ENCODE data around the gene KLRC3.
"Not testable (repeated sequence)": the region's sequence is repeated elsewhere in the genome, so short reads cannot be mapped to it uniquely, and the experiment has no call there.

The KLRC3 gene

DNA sequence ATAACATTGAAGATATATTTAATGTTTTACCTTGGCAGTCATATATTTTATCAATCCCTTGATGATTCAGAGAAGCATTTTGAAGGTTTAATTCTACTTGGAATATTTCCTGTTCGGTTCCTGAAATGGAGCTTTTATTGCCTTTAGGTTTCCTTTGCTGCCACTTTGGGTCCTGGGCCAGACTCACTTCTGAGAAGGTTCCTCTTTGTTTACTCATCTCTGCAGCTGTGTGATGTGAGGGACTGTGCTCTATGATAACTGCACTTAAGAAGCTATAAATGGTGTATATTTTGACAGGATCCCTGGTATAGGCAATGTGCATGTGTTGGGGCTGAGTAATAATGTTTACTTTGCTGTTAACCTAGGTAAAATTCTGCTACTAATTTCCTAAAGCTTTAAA lies at the start of gene KLRC3:
KLRC3 (minus strand) TSS at position 262 of the 400 bp plus-strand sequence; CDS start at position 217, 45 bp downstream.
- DNase-seq = not testable (repeated sequence)

DNA sequence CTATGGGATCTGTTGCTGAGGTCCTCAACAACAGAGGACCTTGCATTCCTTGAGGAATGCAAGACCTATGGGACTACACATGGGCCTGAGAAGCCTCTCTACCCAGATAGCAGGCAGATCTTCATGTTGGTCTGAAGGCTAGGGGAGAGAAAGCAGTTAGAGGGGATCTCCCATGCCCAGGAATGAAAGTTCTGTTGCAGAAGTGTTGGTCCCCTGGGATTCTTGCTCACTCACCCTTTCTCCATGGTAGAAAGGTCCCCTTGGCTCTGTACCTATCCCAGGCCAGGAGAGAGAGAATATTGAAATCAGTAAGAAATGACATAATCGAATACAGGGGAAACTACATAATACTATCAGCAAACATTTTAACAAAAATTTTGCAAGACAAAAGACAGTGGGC lies 49.3 kb upstream of the KLRC3 start:
- no peak for DNase-seq

DNA sequence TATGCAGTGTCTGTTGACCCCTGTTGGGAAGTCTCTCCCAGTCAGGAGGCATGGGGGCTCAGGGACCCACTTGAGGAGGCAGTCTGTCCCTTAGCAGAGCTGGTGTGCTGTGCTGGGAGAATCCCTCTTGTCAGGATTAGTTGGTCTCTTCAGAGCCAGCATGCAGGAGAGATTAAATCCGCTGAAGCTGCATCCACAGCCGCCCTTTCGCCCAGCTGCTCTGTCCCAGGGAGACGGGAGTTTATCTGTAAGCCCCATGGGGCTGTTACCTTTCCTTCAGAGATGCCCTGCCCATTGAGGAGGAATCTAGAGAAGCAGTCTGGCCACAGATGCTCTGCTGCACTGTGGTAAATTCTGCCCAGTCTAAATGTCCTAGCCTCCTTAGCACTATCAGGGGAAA lies 45.9 kb upstream of the KLRC3 start:
- DNase-seq = no peak

DNA sequence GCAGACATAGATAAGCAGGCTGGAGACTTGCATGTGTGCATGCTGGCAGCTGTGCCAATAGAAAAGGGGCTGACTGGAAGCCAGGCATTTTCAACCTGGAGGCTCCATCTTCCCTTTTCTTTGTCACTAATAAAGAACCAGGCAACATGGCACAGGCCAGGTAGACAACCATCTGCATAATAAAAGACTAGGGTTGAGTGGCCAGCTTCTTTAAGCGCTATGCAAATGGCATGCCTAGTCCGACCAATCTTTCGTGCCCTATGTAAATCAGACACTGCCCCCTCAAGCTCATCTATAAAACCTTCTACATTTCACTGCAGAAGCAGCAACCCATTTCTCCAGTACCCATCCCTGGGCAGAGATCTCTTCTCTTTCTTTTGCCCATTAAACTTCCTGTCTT lies 37.4 kb upstream of the KLRC3 start:
- no peak for DNase-seq

DNA sequence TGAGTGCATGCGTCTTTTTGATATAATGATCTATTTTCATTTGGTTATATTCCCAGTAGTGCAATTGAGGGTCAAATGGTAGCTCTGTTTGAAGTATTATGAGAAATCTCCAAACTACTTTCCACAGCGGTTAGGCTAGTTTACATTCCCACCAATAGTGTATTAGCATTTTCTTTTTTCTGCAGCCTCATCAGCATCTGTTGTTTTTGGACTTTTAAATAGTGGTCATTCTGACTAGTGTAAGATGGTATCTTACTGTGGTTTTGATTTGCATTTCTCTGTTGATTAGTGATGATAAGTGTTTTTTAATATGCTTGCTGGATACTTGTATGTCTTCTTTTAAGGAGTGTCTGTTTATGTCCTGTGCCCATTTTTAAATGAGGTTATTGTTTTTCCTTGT lies 36.5 kb upstream of the KLRC3 start:
- no peak for DNase-seq

DNA sequence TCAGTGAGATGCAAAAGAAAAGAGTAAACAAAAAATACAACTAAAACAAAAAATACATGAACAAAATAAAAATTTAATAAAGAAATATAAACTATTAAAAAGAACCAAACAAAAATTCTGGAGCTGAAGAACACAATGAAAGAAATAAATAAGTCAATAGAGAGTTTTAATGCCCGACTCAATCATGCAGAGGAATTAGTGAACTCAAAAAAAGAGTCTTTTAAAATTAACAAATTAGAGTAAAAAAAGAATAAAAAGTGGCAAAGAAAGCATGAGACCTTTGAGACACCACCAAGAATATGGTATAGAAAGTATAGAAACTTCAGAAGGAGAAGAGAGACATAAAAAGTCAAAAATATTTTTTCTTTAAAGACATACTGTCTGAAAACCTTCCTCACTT lies 35.4 kb upstream of the KLRC3 start:
- DNase-seq = no peak

DNA sequence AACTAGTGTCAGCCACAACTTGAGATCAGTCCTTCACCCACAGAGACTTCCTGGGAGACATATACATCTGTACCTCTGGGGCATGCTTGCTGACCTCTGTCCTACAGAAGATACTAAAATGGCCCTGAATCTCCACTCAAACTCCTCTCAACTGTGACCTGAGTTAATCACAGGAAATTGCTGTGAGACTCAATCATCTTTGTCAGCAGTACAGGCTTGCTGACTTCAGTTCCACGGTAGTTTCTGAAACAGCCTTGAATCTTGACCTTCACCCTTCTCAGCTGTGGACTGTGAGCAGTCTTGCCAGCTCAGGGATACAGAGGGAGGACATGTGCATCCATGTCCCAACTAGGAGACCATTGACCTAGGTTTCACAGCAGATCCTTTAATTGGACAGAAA lies 34.1 kb upstream of the KLRC3 start:
- no peak for DNase-seq

DNA sequence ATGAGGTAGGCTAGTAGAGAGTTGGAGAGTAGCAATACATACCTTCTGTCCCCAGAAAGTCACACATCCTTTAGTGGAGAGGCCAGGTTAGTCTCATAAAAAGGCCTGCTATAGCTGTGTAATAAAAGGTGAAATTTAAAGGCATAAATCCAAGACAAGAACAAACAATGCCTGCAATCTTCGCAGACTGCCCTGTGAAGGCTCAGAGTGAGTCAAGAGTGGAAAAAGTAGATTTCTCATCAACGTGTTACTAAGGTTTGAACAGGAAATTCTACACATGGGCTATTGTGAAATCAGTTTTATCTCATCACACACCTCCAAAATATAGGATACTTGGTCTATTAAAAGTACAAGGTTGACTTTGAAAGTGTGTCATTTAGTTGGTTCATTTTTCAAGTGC lies 32.8 kb upstream of the KLRC3 start, which contains the start of gene KLRC1:
KLRC1 (minus strand) TSS at position 222 of the 400 bp plus-strand sequence. CDS start 2,221 bp downstream, outside the sequence.
- no peak for DNase-seq

DNA sequence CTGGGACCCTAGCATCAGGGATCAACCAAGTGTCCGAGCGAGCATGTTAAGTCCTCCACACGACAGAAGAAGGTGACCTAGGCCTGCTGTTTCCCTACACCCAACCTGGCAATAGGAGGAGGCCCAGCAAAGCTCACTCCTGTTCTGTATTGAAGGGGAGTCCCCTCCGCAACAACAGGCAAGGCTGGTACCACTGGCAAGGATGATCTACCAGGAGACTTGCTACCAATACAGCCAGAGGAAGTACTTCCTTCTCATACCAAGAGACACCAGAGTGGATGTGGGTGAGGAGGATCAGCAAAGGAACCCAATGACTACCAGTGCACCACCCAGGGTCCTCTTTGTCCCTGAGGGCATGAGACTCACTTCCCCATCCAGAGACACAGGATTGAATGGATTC lies 27.8 kb upstream of the KLRC3 start:
- no peak for DNase-seq

DNA sequence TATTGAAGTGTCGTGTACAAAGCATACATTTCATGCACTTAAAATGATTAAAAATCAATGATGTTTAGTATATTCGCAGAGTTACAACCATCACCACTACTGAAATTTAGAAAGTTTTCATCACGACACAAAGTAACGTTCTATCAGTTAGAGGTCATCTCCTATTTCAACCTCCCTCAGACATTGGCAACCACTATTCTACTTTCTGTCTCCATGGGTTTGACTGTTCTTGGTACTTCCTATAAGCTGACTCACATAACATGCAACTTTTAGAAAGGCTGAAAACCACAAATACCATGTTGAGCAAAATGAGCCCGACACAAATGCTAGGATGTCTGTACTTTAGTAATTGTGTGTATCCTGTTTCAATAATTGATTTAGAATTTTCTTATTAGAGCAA lies 25.7 kb upstream of the KLRC3 start:
- not testable (repeated sequence) for DNase-seq

DNA sequence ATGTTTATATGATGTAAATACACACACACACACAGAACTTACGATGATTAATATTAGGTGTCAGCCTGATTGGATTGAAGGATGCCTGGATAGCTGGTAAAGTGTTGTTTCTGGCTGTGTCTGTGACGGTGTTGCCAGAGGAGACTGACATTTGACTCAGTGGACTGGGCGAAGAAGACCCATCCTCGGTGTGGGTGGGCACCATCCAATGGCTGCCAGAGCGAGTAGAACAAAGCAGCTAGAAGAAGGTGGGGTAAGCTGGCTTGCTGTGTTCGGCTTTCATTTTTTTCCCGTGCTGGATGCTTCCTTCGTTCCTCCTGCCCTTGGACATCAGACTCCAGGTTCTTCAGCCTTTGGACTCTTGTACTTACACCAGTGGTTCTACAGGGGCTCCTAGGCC lies 20.7 kb upstream of the KLRC3 start:
- DNase-seq = not testable (repeated sequence)

DNA sequence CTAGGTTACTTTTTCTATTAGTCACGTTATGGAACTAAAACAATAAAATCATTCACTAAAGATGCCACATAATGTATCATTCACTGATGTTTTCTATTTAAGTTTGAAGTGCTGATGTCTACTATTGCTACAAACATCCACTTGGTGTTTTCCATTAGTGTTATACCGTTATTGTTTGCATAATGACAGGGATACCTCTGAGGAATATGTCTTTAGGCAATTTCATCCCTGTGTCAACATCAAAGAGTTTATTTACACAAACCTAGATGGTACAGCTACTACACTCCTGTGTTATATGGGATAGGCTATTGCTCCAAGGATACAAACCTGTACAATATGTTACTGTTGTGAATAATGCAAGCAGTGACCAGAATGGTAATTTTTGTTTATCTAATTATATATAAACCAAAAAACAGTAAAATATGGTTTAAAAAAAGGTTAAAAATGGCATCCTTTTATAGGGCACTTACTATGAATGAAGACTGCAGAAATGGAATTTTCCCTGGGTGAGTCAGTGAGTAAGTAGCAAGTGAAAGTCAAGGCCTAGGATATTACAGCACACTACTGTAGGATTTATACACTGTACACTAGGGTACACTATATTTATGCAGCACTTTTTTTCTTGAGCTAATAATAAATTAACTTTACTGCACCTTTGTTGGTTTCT lies 19.3 kb upstream of the KLRC3 start:
- not testable (repeated sequence) for DNase-seq

DNA sequence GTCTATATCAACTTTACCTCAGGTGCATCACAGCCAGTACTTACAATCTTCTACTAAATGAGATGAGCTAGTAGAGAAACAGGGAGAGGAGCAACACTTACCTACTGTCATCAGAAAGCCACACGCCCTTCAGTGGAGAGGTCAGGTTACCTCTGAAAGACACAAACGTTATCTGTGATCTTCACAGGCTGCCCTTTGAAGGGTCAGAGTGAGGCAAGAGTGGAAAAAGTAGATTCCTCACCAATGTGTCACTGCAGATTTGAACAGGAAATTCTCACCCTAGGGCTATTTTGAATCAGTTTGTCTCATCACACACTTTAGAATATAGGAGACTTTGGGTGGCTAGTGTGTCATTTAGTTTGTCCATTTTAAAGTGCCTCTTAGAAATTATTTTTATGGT lies 17.2 kb upstream of the KLRC3 start:
- DNase-seq = not testable (repeated sequence)

DNA sequence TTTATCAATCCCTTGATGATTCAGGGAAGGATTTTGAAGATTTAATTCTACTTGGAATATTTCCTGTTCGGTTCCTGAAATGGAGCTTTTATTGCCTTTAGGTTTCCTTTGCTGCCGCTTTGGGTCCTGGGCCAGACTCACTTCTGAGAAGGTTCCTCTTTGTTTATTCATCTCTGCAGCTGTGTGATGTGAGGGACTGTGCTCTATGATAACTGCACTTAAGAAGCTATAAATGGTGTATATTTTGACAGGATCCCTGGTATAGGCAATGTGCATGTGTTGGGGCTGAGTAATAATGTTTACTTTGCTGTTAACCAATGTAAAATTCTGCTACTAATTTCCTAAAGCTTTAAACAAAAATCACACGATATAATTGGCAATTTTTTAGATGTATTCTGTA lies 15.4 kb upstream of the KLRC3 start, which contains the start of gene KLRC2:
KLRC2 (minus strand) TSS at position 195 of the 400 bp plus-strand sequence; CDS start at position 171, 24 bp downstream.
- DNase-seq = not testable (repeated sequence)

DNA sequence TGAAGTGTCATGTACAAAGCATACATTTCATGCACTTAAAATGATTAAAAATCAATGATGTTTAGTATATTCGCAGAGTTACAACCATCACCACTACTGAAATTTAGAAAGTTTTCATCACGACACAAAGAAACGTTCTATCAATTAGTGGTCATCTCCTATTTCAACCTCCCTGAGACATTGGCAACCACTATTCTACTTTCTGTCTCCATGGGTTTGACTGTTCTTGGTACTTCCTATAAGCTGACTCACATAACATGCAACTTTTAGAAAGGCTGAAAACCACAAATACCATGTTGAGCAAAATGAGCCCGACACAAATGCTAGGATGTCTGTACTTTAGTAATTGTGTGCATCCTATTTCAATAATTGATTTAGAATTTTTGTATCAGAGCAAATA lies 10.2 kb upstream of the KLRC3 start:
- not testable (repeated sequence) for DNase-seq

DNA sequence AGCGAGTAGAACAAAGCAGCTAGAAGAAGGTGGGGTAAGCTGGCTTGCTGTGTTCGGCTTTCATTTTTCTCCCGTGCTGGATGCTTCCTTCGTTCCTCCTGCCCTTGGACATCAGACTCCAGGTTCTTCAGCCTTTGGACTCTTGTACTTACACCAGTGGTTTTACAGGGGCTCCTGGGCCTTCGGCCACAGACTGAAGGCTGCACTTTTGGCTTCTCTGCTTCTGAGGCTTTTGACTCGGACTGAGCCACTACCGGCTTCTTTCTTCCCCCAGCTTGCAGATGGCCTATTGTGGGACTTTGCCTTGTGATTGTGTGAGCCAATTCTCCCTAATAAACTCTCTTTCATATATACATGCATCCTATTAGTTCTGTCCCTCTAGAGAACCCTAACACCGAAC lies 5.5 kb upstream of the KLRC3 start:
- not testable (repeated sequence) for DNase-seq

DNA sequence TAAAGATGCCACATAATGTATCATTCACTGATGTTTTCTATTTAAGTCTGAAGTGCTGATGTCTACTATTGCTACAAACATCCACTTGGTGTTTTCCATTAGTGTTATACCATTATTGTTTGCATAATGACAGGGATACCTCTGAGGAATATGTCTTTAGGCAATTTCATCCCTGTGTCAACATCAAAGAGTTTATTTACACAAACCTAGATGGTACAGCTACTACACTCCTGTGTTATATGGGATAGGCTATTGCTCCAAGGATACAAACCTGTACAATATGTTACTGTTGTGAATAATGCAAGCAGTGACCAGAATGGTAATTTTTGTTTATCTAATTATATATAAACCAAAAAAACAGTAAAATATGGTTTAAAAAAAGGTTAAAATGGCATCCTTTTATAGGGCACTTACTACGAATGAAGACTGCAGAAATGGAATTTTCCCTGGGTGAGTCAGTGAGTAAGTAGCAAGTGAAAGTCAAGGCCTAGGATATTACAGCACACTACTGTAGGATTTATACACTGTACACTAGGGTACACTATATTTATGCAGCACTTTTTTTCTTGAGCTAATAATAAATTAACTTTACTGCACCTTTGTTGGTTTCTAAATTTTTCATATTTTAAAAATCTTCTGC lies 4.0 kb upstream of the KLRC3 start:
- DNase-seq = not testable (repeated sequence)

DNA sequence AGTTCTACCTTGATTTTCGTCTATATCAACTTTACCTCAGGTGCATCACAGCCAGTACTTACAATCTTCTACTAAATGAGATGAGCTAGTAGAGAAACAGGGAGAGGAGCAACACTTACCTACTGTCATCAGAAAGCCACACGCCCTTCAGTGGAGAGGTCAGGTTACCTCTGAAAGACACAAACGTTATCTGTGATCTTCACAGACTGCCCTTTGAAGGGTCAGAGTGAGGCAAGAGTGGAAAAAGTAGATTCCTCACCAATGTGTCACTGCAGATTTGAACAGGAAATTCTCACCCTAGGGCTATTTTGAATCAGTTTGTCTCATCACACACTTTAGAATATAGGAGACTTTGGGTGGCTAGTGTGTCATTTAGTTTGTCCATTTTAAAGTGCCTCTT lies 1.8 kb upstream of the KLRC3 start:
- not testable (repeated sequence) for DNase-seq

DNA sequence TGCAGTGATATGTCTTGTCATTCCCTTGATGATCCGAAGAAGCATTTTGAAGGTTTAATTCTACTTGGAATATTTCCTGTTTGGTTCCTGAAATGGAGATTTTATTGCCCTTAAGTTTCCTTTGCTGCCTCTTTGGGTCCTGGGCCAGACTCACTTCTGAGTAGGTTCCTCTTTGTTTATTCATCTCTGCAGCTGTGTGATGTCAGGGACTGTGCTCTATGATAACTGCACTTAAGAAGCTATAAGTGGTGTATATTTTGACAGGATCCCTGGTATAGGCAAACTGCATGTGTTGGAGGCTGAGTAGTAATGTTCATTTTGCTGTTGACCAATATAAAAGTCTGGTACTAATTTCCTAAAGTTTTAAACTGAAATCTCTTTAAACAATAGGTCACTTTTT lies 11.0 kb downstream of the KLRC3 start, which contains the start of gene KLRC4:
KLRC4 (minus strand) TSS at position 366 of the 400 bp plus-strand sequence; CDS start at position 184, 182 bp downstream.
- no peak for DNase-seq

DNA sequence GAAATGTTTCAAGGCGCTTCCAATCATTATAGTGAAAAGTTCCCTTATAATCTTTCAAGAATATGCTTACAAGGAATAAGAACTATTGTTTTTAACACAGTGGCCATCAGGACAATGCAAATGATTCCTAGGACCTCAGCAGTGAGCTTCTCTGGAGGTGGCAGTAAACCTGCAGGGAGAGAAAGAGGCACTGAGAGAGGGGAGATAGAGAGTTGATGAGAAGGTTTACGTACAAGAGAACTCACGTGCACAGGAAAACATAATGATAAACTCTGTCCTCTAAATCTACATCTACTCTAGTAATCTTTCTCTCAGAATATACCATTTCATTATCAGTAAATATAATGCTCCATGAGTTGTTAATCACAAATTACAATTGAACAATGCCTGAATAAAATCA lies 11.6 kb downstream of the KLRC3 start:
- DNase-seq = no peak

DNA sequence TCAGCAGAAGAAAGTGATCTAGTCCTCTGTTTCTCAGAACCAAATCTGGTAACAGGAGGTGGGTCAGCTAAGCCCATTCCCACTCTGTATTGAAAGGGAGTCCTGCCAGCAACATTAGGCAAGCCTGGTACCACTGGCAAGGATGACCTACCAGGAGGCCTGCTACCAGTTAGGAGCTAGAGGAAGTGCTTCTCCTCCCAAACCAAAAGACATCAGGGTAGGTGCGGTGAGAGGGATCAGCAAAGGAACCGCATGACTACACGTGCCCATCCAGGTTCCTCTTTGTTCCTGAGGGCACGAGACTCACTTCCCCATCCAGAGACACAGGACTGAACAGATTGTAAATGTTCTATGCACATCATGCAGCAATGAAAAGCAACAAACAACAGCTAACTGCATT lies 13.7 kb downstream of the KLRC3 start:
- no peak for DNase-seq

DNA sequence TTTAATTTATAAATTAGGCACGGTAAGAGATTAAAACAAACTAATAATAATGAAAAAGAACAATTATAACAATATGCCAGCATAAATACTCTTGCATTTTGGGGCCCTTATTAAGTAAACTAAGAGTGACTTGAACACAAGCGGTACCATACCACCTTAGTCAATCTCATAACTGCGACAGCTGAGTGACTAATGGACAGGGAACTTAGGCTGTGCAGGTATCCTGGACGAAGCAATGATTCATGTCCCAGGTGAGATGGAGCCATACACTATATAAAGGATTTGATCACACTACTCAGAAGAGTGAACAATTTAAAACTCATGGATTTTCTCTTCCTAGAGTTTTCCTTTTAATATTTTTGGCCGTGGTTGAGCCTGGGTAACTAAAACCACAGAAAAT lies 15.1 kb downstream of the KLRC3 start:
- no peak for DNase-seq

DNA sequence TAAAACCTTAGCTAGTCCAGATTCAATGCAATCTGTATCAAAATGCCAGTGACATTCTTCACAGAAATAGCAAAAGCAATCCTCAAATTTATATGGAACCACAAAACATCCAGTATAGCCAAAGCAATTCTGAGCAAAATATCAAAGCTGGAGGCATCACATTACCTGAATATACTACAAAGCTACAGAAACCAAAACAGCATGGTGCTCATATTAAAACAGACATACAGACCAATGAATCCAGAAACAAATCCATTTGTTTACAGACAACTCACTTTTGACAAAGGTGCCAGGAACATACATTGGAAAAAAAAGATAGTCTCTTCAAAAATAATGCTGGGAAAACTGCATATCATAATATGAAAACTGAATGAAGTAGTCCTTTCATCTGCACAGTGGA lies 15.6 kb downstream of the KLRC3 start:
- DNase-seq = no peak

DNA sequence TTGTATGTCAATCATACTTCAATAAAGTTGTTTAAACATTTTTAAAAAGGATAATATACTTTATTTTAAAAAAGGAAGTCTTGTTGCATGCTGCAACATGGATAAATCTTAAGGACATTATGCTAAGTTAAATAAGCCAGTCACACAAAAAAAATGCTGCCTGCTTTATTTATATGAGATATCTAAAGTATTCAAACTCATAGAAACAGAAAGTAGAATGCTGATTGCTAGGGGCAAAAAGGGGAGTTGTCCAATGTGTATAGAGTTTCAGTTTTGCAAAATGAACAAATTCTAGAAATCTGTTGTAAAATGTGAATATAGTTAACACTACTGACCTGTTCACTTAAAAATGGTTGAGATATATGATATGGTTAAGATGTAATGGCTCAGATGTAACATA lies 19.6 kb downstream of the KLRC3 start:
- no peak for DNase-seq
